Thoracic aorta (tissue), 2 donors: Measurements from ENCODE around the gene PLAAT4. TPM values are rescaled to one million over a fixed set of nuclear protein-coding genes. Genes with fewer than 3 reads are reported as not detected.
"Not testable (repeated sequence)": the region's sequence is repeated elsewhere in the genome, so short reads cannot be mapped to it uniquely, and the experiment has no call there.

Source experiments
- ATAC-seq: fragments of 150-250 bp; one replicate; pipeline ENCODE4 v1.8.0; 2017; ENCODE audit warnings: low read depth; ENCODE audit not compliant: insufficient number of reproducible peaks, low FRiP score
- DNase-seq: peaks from one replicate; pipeline ENCODE4 v3.0.0-alpha.2; 2020; ENCODE audit warnings: low spot score
- H3K27ac ChIP-seq, 2 donors: fragments of 200-600 bp; sonication (generic); 1 replicate in 1 of 2; 2 replicates in 1 of 2; pipeline ENCODE4 v1.5.1; 2016; ENCODE audit warnings: mild to moderate bottlenecking in 2 of 2, moderate library complexity in 2 of 2
- H3K27me3 ChIP-seq: fragments of 200-600 bp; sonication (generic); replicated peaks from 2 replicates; pipeline ENCODE4 v1.6.0; 2016; ENCODE audit warnings: mild to moderate bottlenecking; ENCODE audit not compliant: insufficient read depth
- H3K36me3 ChIP-seq: fragments of 200-600 bp; sonication (generic); one replicate; pipeline ENCODE4 v1.5.1; 2016
- H3K4me1 ChIP-seq, 2 donors: fragments of 200-600 bp; sonication (generic); 1 replicate in 1 of 2; 2 replicates in 1 of 2; pipeline versions ENCODE4 v1.5.1 to v1.6.0; 2016; ENCODE audit warnings: low read depth in 2 of 2, mild to moderate bottlenecking in 1 of 2; ENCODE audit not compliant: control insufficient read depth in 1 of 2
- H3K4me3 ChIP-seq: fragments of 200-600 bp; sonication (generic); 2 replicates; pipeline ENCODE4 v1.5.1; 2016; ENCODE audit warnings: mild to moderate bottlenecking
- H3K9me3 ChIP-seq: fragments of 200-600 bp; sonication (generic); 2 replicates; pipeline ENCODE4 v1.5.1; 2016
- total RNA-seq, 2 donors: library from RNA; depleted of rRNA; stranded (reverse); fragments of >200 nt; gene quantifications; one replicate each; pipeline versions ENCODE4 v1.1.0 to v1.2.3, GENCODE V29; 2016
- TF ChIP-seq, protein P1 (sequence below): fragments of 200-600 bp; sonication (generic); IDR thresholded peaks from one replicate; pipeline ENCODE4 v1.5.1; 2019; ENCODE audit warnings: antibody characterized with exemption

PLAAT4 gene
- total RNA-seq, 2 donors from 2014 or later: 19.2 to 20.4 TPM

DNA sequence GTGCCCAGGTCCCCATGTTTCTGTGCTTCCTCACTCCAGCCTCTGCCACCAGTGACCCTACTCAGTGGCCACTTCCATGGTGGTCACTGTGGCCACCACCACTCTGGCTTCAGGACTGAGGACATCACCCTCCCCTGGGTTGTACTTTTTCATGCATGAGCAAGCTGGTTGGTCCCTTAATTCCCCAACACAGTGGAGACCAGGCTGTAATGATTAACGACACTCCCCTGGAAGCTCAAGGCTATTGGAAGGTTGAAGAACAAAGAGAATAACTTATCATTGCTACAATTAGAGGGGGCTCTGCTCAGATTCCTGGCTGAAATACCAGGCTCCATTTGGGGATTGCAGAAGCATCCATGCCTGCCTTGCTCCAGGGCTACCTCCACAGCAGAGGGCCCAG lies 10.5 kb downstream of the PLAAT4 start:
- H3K4me1 ChIP-seq: no peaks in the 10 kb centered on the region
- no peaks in the 10 kb centered on the region for H3K9me3 ChIP-seq
- H3K27ac ChIP-seq: no peak overlapping the region
- no peak for ATAC-seq
- no peaks in the 10 kb centered on the region for H3K27me3 ChIP-seq
- DNase-seq: no peak
- TF ChIP-seq, protein P1, sequence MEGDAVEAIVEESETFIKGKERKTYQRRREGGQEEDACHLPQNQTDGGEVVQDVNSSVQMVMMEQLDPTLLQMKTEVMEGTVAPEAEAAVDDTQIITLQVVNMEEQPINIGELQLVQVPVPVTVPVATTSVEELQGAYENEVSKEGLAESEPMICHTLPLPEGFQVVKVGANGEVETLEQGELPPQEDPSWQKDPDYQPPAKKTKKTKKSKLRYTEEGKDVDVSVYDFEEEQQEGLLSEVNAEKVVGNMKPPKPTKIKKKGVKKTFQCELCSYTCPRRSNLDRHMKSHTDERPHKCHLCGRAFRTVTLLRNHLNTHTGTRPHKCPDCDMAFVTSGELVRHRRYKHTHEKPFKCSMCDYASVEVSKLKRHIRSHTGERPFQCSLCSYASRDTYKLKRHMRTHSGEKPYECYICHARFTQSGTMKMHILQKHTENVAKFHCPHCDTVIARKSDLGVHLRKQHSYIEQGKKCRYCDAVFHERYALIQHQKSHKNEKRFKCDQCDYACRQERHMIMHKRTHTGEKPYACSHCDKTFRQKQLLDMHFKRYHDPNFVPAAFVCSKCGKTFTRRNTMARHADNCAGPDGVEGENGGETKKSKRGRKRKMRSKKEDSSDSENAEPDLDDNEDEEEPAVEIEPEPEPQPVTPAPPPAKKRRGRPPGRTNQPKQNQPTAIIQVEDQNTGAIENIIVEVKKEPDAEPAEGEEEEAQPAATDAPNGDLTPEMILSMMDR: no peak
- H3K4me3 ChIP-seq: no peak overlapping the region
- no peaks in the 10 kb centered on the region for H3K36me3 ChIP-seq

DNA sequence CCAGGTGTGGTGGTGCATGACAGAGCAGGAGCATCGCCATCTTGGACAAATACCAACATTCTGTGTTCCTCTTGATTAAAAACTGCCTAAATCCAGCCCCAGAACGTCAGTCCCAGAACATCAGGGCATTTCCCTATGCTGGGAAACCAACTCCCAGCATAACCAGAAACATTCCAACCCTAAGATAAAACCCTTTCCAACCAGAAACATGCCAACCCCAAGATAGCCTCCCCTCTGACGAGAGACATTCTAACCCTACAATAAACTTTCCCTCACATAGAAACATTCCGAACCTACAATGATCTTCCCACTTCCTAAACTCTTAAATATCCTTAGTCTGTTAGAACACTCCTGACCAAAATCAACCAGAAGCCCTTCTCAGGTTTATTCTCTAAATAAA lies 11.6 kb downstream of the PLAAT4 start:
- ATAC-seq: no peak
- no peaks in the 10 kb centered on the region for H3K9me3 ChIP-seq
- no peak for DNase-seq

GRCh38 chr11:63549411-63549810 lies 12.8 kb downstream of the PLAAT4 start:
- no peaks in the 10 kb centered on the region for H3K4me1 ChIP-seq
- ATAC-seq: no peak
- no peak overlapping the region for H3K27ac ChIP-seq
- no peak overlapping the region for H3K4me3 ChIP-seq
- no peaks in the 10 kb centered on the region for H3K9me3 ChIP-seq
- TF ChIP-seq, protein P1: no peak
- no peaks in the 10 kb centered on the region for H3K27me3 ChIP-seq
- no peak for DNase-seq
- H3K36me3 ChIP-seq: no peaks in the 10 kb centered on the region

More for the DNA sequence above, 11.6 kb downstream of the PLAAT4 start:
- no peaks in the 10 kb centered on the region for H3K4me1 ChIP-seq
- no peaks in the 10 kb centered on the region for H3K36me3 ChIP-seq
- H3K27me3 ChIP-seq: no peaks in the 10 kb centered on the region
- no peak overlapping the region for H3K4me3 ChIP-seq
- TF ChIP-seq, protein P1: no peak
- no peak overlapping the region for H3K27ac ChIP-seq

DNA sequence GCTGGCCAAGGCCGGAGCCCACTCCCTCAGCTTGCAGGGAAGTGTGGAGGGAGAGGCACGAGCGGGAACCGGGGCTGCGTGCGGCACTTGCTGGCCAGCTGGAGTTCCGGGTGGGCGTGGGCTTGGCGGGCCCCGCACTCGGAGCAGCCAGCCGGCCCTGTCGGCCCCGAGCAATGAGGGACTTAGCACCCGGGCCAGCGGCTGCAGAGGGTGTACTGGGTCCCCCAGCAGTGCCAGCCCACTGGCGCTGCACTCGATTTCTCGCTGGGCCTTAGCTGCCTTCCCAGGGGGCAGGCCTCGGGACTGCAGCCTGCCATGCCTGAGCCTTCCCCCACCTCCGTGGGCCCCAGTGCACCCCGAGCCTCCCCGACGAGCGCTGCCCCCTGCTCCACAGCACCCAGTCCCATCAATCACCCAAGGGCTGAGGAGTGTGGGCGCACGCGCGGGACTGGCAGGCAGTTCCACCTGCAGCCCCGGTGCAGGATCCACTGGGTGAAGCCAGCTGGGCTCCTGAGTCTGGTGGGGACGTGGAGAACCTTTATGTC lies 13.6 kb downstream of the PLAAT4 start:
- not testable (repeated sequence) for H3K36me3 ChIP-seq, DNase-seq, H3K27me3 ChIP-seq, H3K4me1 ChIP-seq, H3K4me3 ChIP-seq, H3K27ac ChIP-seq, H3K9me3 ChIP-seq, ATAC-seq

GRCh38 chr11:63551091-63551888 lies 14.7 kb downstream of the PLAAT4 start:
- no peaks in the 10 kb centered on the region for H3K9me3 ChIP-seq
- TF ChIP-seq, protein P1: no peak
- DNase-seq (no peak), ATAC-seq (no peak)
- no peak overlapping the region for H3K4me3 ChIP-seq
- no peaks in the 10 kb centered on the region for H3K4me1 ChIP-seq
- H3K36me3 ChIP-seq: no peaks in the 10 kb centered on the region
- no peaks in the 10 kb centered on the region for H3K27me3 ChIP-seq
- H3K27ac ChIP-seq: no peak overlapping the region
